Measurements from ENCODE around the gene CABLES2. TPM values are rescaled to one million over a fixed set of nuclear protein-coding genes. Genes with fewer than 3 reads are reported as not detected.

CABLES2 gene
- total RNA-seq, 1 donor from 2014 or later, result 12.5 TPM

- no peaks in the 10 kb centered on the region for H3K36me3 Mint-ChIP-seq (ENCODE audit: low read depth)
- no peaks in the 10 kb centered on the region for H3K4me1 Mint-ChIP-seq (ENCODE audit: low read depth)
- intact Hi-C loops (cut with micrococcal nuclease), result no loop called here
These were observed 12.7 kb upstream of the CABLES2 start for GRCh38 chr20:62419759-62420158.

GRCh38 chr20:62418709-62419487, 11.8 kb upstream of the CABLES2 start:
- H3K27me3 Mint-ChIP-seq (ENCODE audit: low read depth), result no peaks in the 10 kb centered on the region
- DNase-seq (ENCODE audit: low spot score), result no peak
- no peaks in the 10 kb centered on the region for H3K9me3 Mint-ChIP-seq
- no peaks in the 10 kb centered on the region for H3K4me1 Mint-ChIP-seq (ENCODE audit: low read depth)
- intact Hi-C loops (cut with micrococcal nuclease), result no loop called here
- H3K36me3 Mint-ChIP-seq (ENCODE audit: low read depth), result no peaks in the 10 kb centered on the region
- no peak overlapping the region for H3K4me3 Mint-ChIP-seq (ENCODE audit: low read depth)
- no peak overlapping the region for H3K27ac Mint-ChIP-seq

More at GRCh38 chr20:62419759-62420158, 12.7 kb upstream of the CABLES2 start:
- no peak for DNase-seq (ENCODE audit: low spot score)
- no peak overlapping the region for H3K27ac Mint-ChIP-seq
- no peak overlapping the region for H3K4me3 Mint-ChIP-seq (ENCODE audit: low read depth)
- no peaks in the 10 kb centered on the region for H3K9me3 Mint-ChIP-seq
- H3K27me3 Mint-ChIP-seq (ENCODE audit: low read depth), result no peaks in the 10 kb centered on the region

GRCh38 chr20:62417981-62418708, 11.1 kb upstream of the CABLES2 start:
- Mint-ChIP-seq H3K4me3 (ENCODE audit: low read depth) (no peak overlapping the region), H3K27ac (no peak overlapping the region), H3K4me1 (ENCODE audit: low read depth) (no peaks in the 10 kb centered on the region), H3K27me3 (ENCODE audit: low read depth) (no peaks in the 10 kb centered on the region), H3K9me3 (no peaks in the 10 kb centered on the region), H3K36me3 (ENCODE audit: low read depth) (no peaks in the 10 kb centered on the region)
- DNase-seq (ENCODE audit: low spot score), result no peak
- intact Hi-C loops (cut with micrococcal nuclease), result no loop called here

- Mint-ChIP-seq H3K4me1 (ENCODE audit: low read depth) (no peaks in the 10 kb centered on the region), H3K27me3 (ENCODE audit: low read depth) (no peaks in the 10 kb centered on the region), H3K4me3 (ENCODE audit: low read depth) (no peak overlapping the region), H3K27ac (no peak overlapping the region), H3K9me3 (no peaks in the 10 kb centered on the region), H3K36me3 (ENCODE audit: low read depth) (no peaks in the 10 kb centered on the region)
- DNase-seq (ENCODE audit: low spot score), result no peak
- intact Hi-C loops (cut with micrococcal nuclease), result no loop called here
These were observed 9.9 kb upstream of the CABLES2 start for GRCh38 chr20:62416651-62417637.

GRCh38 chr20:62415354-62416111, 8.4 kb upstream of the CABLES2 start:
- no peak overlapping the region for H3K4me3 Mint-ChIP-seq (ENCODE audit: low read depth)
- no peak for DNase-seq (ENCODE audit: low spot score)
- no peaks in the 10 kb centered on the region for H3K27me3 Mint-ChIP-seq (ENCODE audit: low read depth)
- H3K4me1 Mint-ChIP-seq (ENCODE audit: low read depth), result no peaks in the 10 kb centered on the region
- no peaks in the 10 kb centered on the region for H3K36me3 Mint-ChIP-seq (ENCODE audit: low read depth)
- H3K27ac Mint-ChIP-seq, result no peak overlapping the region
- intact Hi-C loops (cut with micrococcal nuclease), result no loop called here
- no peaks in the 10 kb centered on the region for H3K9me3 Mint-ChIP-seq

GRCh38 chr20:62413896-62414481, 6.9 kb upstream of the CABLES2 start:
- Mint-ChIP-seq H3K27me3 (ENCODE audit: low read depth) (no peaks in the 10 kb centered on the region), H3K27ac (no peak overlapping the region), H3K4me1 (ENCODE audit: low read depth) (peaks cover 6% of the 10 kb centered on the region), H3K36me3 (ENCODE audit: low read depth) (no peaks in the 10 kb centered on the region), H3K4me3 (ENCODE audit: low read depth) (no peak overlapping the region), H3K9me3 (no peaks in the 10 kb centered on the region)
- intact Hi-C loops (cut with micrococcal nuclease), result no loop called here
- DNase-seq (ENCODE audit: low spot score), result no peak

- Mint-ChIP-seq H3K9me3 (no peaks in the 10 kb centered on the region), H3K27ac (no peak overlapping the region), H3K36me3 (ENCODE audit: low read depth) (no peaks in the 10 kb centered on the region), H3K27me3 (ENCODE audit: low read depth) (no peaks in the 10 kb centered on the region), H3K4me1 (ENCODE audit: low read depth) (peaks cover 6% of the 10 kb centered on the region), H3K4me3 (ENCODE audit: low read depth) (no peak overlapping the region)
- intact Hi-C loops (cut with micrococcal nuclease), result no loop called here
- DNase-seq (ENCODE audit: low spot score), result no peak
These were observed 6.0 kb upstream of the CABLES2 start for GRCh38 chr20:62413025-62413570.

GRCh38 chr20:62412194-62413024, 5.3 kb upstream of the CABLES2 start:
- intact Hi-C loops (cut with micrococcal nuclease), result no loop called here
- Mint-ChIP-seq H3K27me3 (ENCODE audit: low read depth) (no peaks in the 10 kb centered on the region), H3K4me1 (ENCODE audit: low read depth) (peaks cover 6% of the 10 kb centered on the region), H3K36me3 (ENCODE audit: low read depth) (no peaks in the 10 kb centered on the region), H3K27ac (no peak overlapping the region), H3K4me3 (ENCODE audit: low read depth) (no peak overlapping the region), H3K9me3 (no peaks in the 10 kb centered on the region)
- no peak for DNase-seq (ENCODE audit: low spot score)

GRCh38 chr20:62411479-62412193, 4.6 kb upstream of the CABLES2 start:
- Mint-ChIP-seq H3K4me3 (ENCODE audit: low read depth) (no peak overlapping the region), H3K9me3 (no peaks in the 10 kb centered on the region)
- intact Hi-C loops (cut with micrococcal nuclease), result no loop called here

GRCh38 chr20:62410746-62411478, 3.8 kb upstream of the CABLES2 start:
- intact Hi-C loops (cut with micrococcal nuclease), result no loop called here
- H3K27me3 Mint-ChIP-seq (ENCODE audit: low read depth), result no peaks in the 10 kb centered on the region
- no peak overlapping the region for H3K27ac Mint-ChIP-seq

More at GRCh38 chr20:62411479-62412193, 4.6 kb upstream of the CABLES2 start:
- Mint-ChIP-seq H3K27me3 (ENCODE audit: low read depth) (no peaks in the 10 kb centered on the region), H3K4me1 (ENCODE audit: low read depth) (peaks cover 6% of the 10 kb centered on the region), H3K27ac (no peak overlapping the region), H3K36me3 (ENCODE audit: low read depth) (no peaks in the 10 kb centered on the region)
- DNase-seq (ENCODE audit: low spot score), result no peak

More at GRCh38 chr20:62410746-62411478, 3.8 kb upstream of the CABLES2 start:
- no peak for DNase-seq (ENCODE audit: low spot score)
- no peaks in the 10 kb centered on the region for H3K9me3 Mint-ChIP-seq
- peaks cover 10% of the 10 kb centered on the region for H3K4me1 Mint-ChIP-seq (ENCODE audit: low read depth)
- no peak overlapping the region for H3K4me3 Mint-ChIP-seq (ENCODE audit: low read depth)
- no peaks in the 10 kb centered on the region for H3K36me3 Mint-ChIP-seq (ENCODE audit: low read depth)
